Measurements from ENCODE around the gene ENPP6. TPM values are rescaled to one million over a fixed set of nuclear protein-coding genes. Genes with fewer than 3 reads are reported as not detected.
"Not testable (repeated sequence)": the region's sequence is repeated elsewhere in the genome, so short reads cannot be mapped to it uniquely, and the experiment has no call there.

ENPP6 gene
- total and polyA plus RNA-seq, 2 experiments from 2014 or later = 0.11 TPM; not detected in 1

DNA sequence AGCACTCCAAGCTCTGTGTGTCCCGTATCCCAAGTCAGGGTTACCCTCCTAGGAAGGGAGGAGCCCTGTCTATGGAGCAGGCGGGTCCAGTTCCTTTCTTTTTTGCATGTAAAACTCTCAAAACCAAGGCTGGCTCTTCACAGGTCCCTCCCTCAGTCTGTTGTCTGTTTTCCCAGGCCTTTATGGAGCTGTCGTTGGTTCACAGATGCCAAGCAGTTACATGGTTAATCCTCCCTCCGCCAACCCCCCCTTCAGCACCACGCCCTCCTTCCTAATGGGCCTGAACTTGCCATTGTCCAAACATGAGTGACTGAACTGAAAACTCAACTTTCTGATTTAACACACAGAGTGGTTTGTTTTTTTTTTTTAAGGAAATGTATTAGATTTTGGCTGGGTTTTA is 164.2 kb downstream of the ENPP6 start (continued):
- TF ChIP-seq, protein P1, sequence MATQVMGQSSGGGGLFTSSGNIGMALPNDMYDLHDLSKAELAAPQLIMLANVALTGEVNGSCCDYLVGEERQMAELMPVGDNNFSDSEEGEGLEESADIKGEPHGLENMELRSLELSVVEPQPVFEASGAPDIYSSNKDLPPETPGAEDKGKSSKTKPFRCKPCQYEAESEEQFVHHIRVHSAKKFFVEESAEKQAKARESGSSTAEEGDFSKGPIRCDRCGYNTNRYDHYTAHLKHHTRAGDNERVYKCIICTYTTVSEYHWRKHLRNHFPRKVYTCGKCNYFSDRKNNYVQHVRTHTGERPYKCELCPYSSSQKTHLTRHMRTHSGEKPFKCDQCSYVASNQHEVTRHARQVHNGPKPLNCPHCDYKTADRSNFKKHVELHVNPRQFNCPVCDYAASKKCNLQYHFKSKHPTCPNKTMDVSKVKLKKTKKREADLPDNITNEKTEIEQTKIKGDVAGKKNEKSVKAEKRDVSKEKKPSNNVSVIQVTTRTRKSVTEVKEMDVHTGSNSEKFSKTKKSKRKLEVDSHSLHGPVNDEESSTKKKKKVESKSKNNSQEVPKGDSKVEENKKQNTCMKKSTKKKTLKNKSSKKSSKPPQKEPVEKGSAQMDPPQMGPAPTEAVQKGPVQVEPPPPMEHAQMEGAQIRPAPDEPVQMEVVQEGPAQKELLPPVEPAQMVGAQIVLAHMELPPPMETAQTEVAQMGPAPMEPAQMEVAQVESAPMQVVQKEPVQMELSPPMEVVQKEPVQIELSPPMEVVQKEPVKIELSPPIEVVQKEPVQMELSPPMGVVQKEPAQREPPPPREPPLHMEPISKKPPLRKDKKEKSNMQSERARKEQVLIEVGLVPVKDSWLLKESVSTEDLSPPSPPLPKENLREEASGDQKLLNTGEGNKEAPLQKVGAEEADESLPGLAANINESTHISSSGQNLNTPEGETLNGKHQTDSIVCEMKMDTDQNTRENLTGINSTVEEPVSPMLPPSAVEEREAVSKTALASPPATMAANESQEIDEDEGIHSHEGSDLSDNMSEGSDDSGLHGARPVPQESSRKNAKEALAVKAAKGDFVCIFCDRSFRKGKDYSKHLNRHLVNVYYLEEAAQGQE (IDR thresholded peaks at IDR 0.05; ENCODE audit: unreplicated experiment) = no peak
- TF ChIP-seq EZH2phosphoT487 (IDR thresholded peaks at IDR 0.05; ENCODE audit: unreplicated experiment) (no peak), EZH2 (IDR thresholded peaks at IDR 0.05; ENCODE audit: low read depth, unreplicated experiment) (no peak), ZNF114 (CRISPR knock-in tag; IDR thresholded peaks at IDR 0.05) (no peak), ZNF331 (CRISPR knock-in tag; IDR thresholded peaks at IDR 0.05; ENCODE audit: low read depth) (no peak), JUNB (IDR thresholded peaks at IDR 0.05; ENCODE audit: unreplicated experiment) (no peak), POLR2AphosphoS5 (IDR thresholded peaks at IDR 0.05; ENCODE audit: low read depth) (no peak)

GRCh38 chr4:184052616-184053015 is 165.1 kb downstream of the ENPP6 start:
- no peak overlapping the region for H2AFZ ChIP-seq
- no peaks in the 10 kb centered on the region for H3K9me2 ChIP-seq (ENCODE audit: insufficient read depth)
- no peaks in the 10 kb centered on the region for H3K27me3 ChIP-seq (ENCODE audit: insufficient read depth)
- H3K4me1 ChIP-seq (ENCODE audit: insufficient read depth) = no peaks in the 10 kb centered on the region
- Mint-ChIP-seq H3K27ac (no peak overlapping the region), H3K36me3 (ENCODE audit: low read depth) (no peaks in the 10 kb centered on the region; the same call in 2 of the 3 replicates), H3K4me3 (no peak overlapping the region), H3K27me3 (ENCODE audit: insufficient read depth, low read depth, poor library complexity) (no peaks in the 10 kb centered on the region), H3K4me1 (peaks cover 11% of the 10 kb centered on the region), H3K9me3 (peaks cover 10% of the 10 kb centered on the region; the same call in 1 of the 3 replicates)
- no peaks in the 10 kb centered on the region for H3F3A ChIP-seq (replicated peaks; ENCODE audit: low read depth)
- TF ChIP-seq JUNB (IDR thresholded peaks at IDR 0.05; ENCODE audit: unreplicated experiment) (no peak), ZNF114 (CRISPR knock-in tag; IDR thresholded peaks at IDR 0.05) (no peak), ZNF331 (CRISPR knock-in tag; IDR thresholded peaks at IDR 0.05; ENCODE audit: low read depth) (no peak), CREB1 (CRISPR knock-in tag; IDR thresholded peaks at IDR 0.05; ENCODE audit: low read depth) (no peak), NANOG (IDR thresholded peaks at IDR 0.05; ENCODE audit: borderline replicate concordance) (no peak), POLR2AphosphoS5 (IDR thresholded peaks at IDR 0.05; ENCODE audit: low read depth) (no peak)
- TF ChIP-seq, protein P1 (IDR thresholded peaks at IDR 0.05; ENCODE audit: unreplicated experiment) = no peak
- TF ChIP-seq, protein P2, sequence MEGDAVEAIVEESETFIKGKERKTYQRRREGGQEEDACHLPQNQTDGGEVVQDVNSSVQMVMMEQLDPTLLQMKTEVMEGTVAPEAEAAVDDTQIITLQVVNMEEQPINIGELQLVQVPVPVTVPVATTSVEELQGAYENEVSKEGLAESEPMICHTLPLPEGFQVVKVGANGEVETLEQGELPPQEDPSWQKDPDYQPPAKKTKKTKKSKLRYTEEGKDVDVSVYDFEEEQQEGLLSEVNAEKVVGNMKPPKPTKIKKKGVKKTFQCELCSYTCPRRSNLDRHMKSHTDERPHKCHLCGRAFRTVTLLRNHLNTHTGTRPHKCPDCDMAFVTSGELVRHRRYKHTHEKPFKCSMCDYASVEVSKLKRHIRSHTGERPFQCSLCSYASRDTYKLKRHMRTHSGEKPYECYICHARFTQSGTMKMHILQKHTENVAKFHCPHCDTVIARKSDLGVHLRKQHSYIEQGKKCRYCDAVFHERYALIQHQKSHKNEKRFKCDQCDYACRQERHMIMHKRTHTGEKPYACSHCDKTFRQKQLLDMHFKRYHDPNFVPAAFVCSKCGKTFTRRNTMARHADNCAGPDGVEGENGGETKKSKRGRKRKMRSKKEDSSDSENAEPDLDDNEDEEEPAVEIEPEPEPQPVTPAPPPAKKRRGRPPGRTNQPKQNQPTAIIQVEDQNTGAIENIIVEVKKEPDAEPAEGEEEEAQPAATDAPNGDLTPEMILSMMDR (conservative IDR thresholded peaks at IDR 0.05; ENCODE audit: low read depth in 2 of 2) = no peak
- H3K79me2 ChIP-seq (replicated peaks; ENCODE audit: insufficient read depth) = no peaks in the 10 kb centered on the region
- no peaks in the 10 kb centered on the region for H4K20me1 ChIP-seq (replicated peaks; ENCODE audit: insufficient read depth)
- no peak for DNase-seq (ENCODE audit: low spot score)
- H3K4me3 ChIP-seq = no peak overlapping the region
- no peak overlapping the region for H3K27ac ChIP-seq (ENCODE audit: low read depth)
- H3K4me2 ChIP-seq = no peak overlapping the region
- no peak for ATAC-seq
- no peaks in the 10 kb centered on the region for H3K36me3 ChIP-seq (ENCODE audit: insufficient read depth)

- H3K36me3 Mint-ChIP-seq (ENCODE audit: low read depth); H3K27me3 ChIP-seq (ENCODE audit: insufficient read depth); H3K4me1 Mint-ChIP-seq; H3K4me2 ChIP-seq; ATAC-seq; H3K27ac Mint-ChIP-seq; H3K27ac ChIP-seq (ENCODE audit: low read depth); H2AFZ ChIP-seq; H4K20me1 ChIP-seq (replicated peaks; ENCODE audit: insufficient read depth); H3K36me3 ChIP-seq (ENCODE audit: insufficient read depth); H3K4me3 Mint-ChIP-seq; H3K9me2 ChIP-seq (ENCODE audit: insufficient read depth); DNase-seq (ENCODE audit: low spot score); H3K79me2 ChIP-seq (replicated peaks; ENCODE audit: insufficient read depth); H3F3A ChIP-seq (replicated peaks; ENCODE audit: low read depth); H3K27me3 Mint-ChIP-seq (ENCODE audit: insufficient read depth, low read depth, poor library complexity); H3K4me1 ChIP-seq (ENCODE audit: insufficient read depth); H3K4me3 ChIP-seq: not testable (repeated sequence)
- H3K9me3 Mint-ChIP-seq = peaks cover 21% of the 10 kb centered on the region; the same call in 2 of the 3 replicates
These were observed 166.4 kb downstream of the ENPP6 start for GRCh38 chr4:184051262-184051661.
